H9 (cell line): Measurements from ENCODE around the gene DIP2C. TPM values are rescaled to one million over a fixed set of nuclear protein-coding genes. Genes with fewer than 3 reads are reported as not detected.

Experiments used
- DNase-seq: peaks from one replicate; pipeline ENCODE4 v3.0.0-alpha.2; 2017
- H2AFZ ChIP-seq: one replicate; pipeline ENCODE4 v1.6.1; 2013; ENCODE audit warnings: mild to moderate bottlenecking, low read length, control low read depth, moderate library complexity
- H2AK5ac ChIP-seq: 2 replicates; pipeline ENCODE4 v1.6.1; 2013; ENCODE audit warnings: low read length, control low read depth, mixed read lengths; ENCODE audit not compliant: insufficient read length
- H2BK120ac ChIP-seq: one replicate; pipeline ENCODE4 v1.6.1; 2013; ENCODE audit warnings: low read depth, mild to moderate bottlenecking, low read length, control low read depth, inconsistent platforms; ENCODE audit not compliant: poor library complexity, severe bottlenecking
- H2BK12ac ChIP-seq: 2 replicates; pipeline ENCODE4 v1.6.1; 2013; ENCODE audit warnings: low read length, control low read depth, mixed read lengths, low read depth; ENCODE audit not compliant: insufficient read length
- H2BK15ac ChIP-seq: 2 replicates; pipeline ENCODE4 v1.6.1; 2013; ENCODE audit warnings: low read depth, low read length, control low read depth
- H2BK20ac ChIP-seq: one replicate; pipeline ENCODE4 v1.6.1; 2013; ENCODE audit warnings: low read depth, mild to moderate bottlenecking, low read length, control low read depth, inconsistent platforms; ENCODE audit not compliant: poor library complexity, severe bottlenecking
- H2BK5ac ChIP-seq: 2 replicates; pipeline ENCODE4 v1.6.1; 2013; ENCODE audit warnings: low read length, control low read depth, mixed read lengths; ENCODE audit not compliant: insufficient read length
- H3K14ac ChIP-seq: 2 replicates; pipeline ENCODE4 v1.6.1; 2013; ENCODE audit warnings: low read length, control low read depth; ENCODE audit not compliant: insufficient read depth
- H3K18ac ChIP-seq: 2 replicates; pipeline ENCODE4 v1.6.1; 2013; ENCODE audit warnings: low read depth, mild to moderate bottlenecking, mixed read lengths, low read length, control low read depth; ENCODE audit not compliant: insufficient read length
- H3K23ac ChIP-seq: 2 replicates; pipeline ENCODE4 v1.6.1; 2013; ENCODE audit warnings: low read length, control low read depth, mixed read lengths, low read depth; ENCODE audit not compliant: insufficient read length
- H3K23me2 ChIP-seq: 2 replicates; pipeline ENCODE4 v1.6.1; 2013; ENCODE audit warnings: low read depth, mild to moderate bottlenecking, mixed read lengths, low read length, control low read depth; ENCODE audit not compliant: insufficient read length, poor library complexity, severe bottlenecking
- H3K27ac ChIP-seq: 2 replicates; pipeline ENCODE4 v1.5.1; 2013; ENCODE audit warnings: low read length, control low read depth, mixed read lengths, low read depth; ENCODE audit not compliant: insufficient read length
- H3K27me3 ChIP-seq: 2 replicates; pipeline ENCODE4 v1.6.1; 2013; ENCODE audit warnings: low read length, control low read depth, inconsistent platforms; ENCODE audit not compliant: insufficient read depth
- H3K4ac ChIP-seq: 2 replicates; pipeline ENCODE4 v1.6.1; 2013; ENCODE audit warnings: low read depth, mild to moderate bottlenecking, control low read depth, inconsistent platforms, low read length, moderate library complexity
- H3K4me1 ChIP-seq: 2 replicates; pipeline ENCODE4 v1.6.1; 2013; ENCODE audit warnings: low read length, control low read depth, inconsistent platforms; ENCODE audit not compliant: insufficient read depth
- H3K4me2 ChIP-seq: 2 replicates; pipeline ENCODE4 v1.6.1; 2013; ENCODE audit warnings: low read length, control low read depth, mixed read lengths; ENCODE audit not compliant: insufficient read length, insufficient read depth
- H3K56ac ChIP-seq: 2 replicates; pipeline ENCODE4 v1.6.1; 2013; ENCODE audit warnings: low read depth, mild to moderate bottlenecking, mixed read lengths, low read length, control low read depth; ENCODE audit not compliant: insufficient read length
- H3K79me1 ChIP-seq: 2 replicates; pipeline ENCODE4 v1.6.1; 2013; ENCODE audit warnings: low read depth, mild to moderate bottlenecking, moderate library complexity, low read length, control low read depth, inconsistent platforms; ENCODE audit not compliant: insufficient read depth, poor library complexity, severe bottlenecking
- H3K79me2 ChIP-seq: 2 replicates; pipeline ENCODE4 v1.6.1; 2013; ENCODE audit warnings: low read length, control low read depth, inconsistent platforms; ENCODE audit not compliant: insufficient read depth
- H3K9ac ChIP-seq: 2 replicates; pipeline ENCODE4 v1.6.1; 2013; ENCODE audit warnings: low read length, control low read depth, mixed read lengths; ENCODE audit not compliant: insufficient read length; ENCODE audit errors: extremely low read depth
- H3K9me3 ChIP-seq: one replicate; pipeline ENCODE4 v1.6.1; 2013; ENCODE audit warnings: low read depth, low read length, inconsistent platforms; ENCODE audit not compliant: control insufficient read depth
- H3T11ph ChIP-seq: one replicate; pipeline ENCODE4 v1.6.1; 2013; ENCODE audit warnings: mild to moderate bottlenecking, low read length, control low read depth, inconsistent platforms
- H4K20me1 ChIP-seq: one replicate; pipeline ENCODE4 v1.6.1; 2013; ENCODE audit not compliant: control insufficient read depth, insufficient read length, insufficient read depth
- H4K5ac ChIP-seq: 2 replicates; pipeline ENCODE4 v1.6.1; 2013; ENCODE audit warnings: low read depth, mild to moderate bottlenecking, mixed read lengths, low read length, control low read depth; ENCODE audit not compliant: insufficient read length
- H4K8ac ChIP-seq: replicated peaks from 2 replicates; pipeline ENCODE4 v1.6.1; 2013; ENCODE audit warnings: low read length, control low read depth, mixed read lengths, low read depth; ENCODE audit not compliant: insufficient read length
- H4K91ac ChIP-seq: 2 replicates; pipeline ENCODE4 v1.6.1; 2013; ENCODE audit warnings: low read depth, mild to moderate bottlenecking, moderate library complexity, mixed read lengths, low read length, control low read depth; ENCODE audit not compliant: insufficient read length
- H3K27ac Mint-ChIP-seq, 3 experiments: 2 replicates in 2 of 3; 3 replicates in 1 of 3; pipeline ENCODE4 v1.8.0; 2020 to 2021; ENCODE audit warnings: mixed read lengths in 3 of 3, mild to moderate bottlenecking in 1 of 3, moderate library complexity in 1 of 3
- H3K27me3 Mint-ChIP-seq: 2 replicates; pipeline ENCODE4 v1.8.0; 2021; ENCODE audit warnings: low read depth, mild to moderate bottlenecking, moderate library complexity, mixed read lengths
- H3K36me3 Mint-ChIP-seq, 3 experiments: 2 replicates in 2 of 3; 3 replicates in 1 of 3; pipeline ENCODE4 v1.8.0; 2020 to 2021; ENCODE audit warnings: low read depth in 3 of 3, mixed read lengths in 3 of 3; ENCODE audit not compliant: insufficient read depth in 1 of 3
- H3K4me1 Mint-ChIP-seq, 2 experiments: 2 replicates each; pipeline ENCODE4 v1.8.0; 2020; ENCODE audit warnings: mixed read lengths in 2 of 2
- H3K4me3 Mint-ChIP-seq, 2 experiments: 2 replicates in 1 of 2; 3 replicates in 1 of 2; pipeline ENCODE4 v1.8.0; 2020 to 2021; ENCODE audit warnings: mild to moderate bottlenecking in 2 of 2, mixed read lengths in 2 of 2, moderate library complexity in 1 of 2
- H3K9me3 Mint-ChIP-seq, 2 experiments: 2 replicates in 1 of 2; 3 replicates in 1 of 2; pipeline ENCODE4 v1.8.0; 2020; ENCODE audit warnings: mild to moderate bottlenecking in 2 of 2, mixed read lengths in 2 of 2, moderate library complexity in 1 of 2
- total RNA-seq: library from RNA; stranded (reverse); gene quantifications from 2 replicates; pipeline ENCODE4 v1.2.1, GENCODE V29; 2021
- TF ChIP-seq, protein P1 (sequence below): fragments of 200-600 bp; sonication (generic); conservative IDR thresholded peaks from 3 replicates; pipeline ENCODE4 v1.8.0; 2021; ENCODE audit warnings: antibody characterized with exemption, mild to moderate bottlenecking

Gene DIP2C
- total RNA-seq, 1 experiment from 2014 or later = 7.9 TPM

DNA sequence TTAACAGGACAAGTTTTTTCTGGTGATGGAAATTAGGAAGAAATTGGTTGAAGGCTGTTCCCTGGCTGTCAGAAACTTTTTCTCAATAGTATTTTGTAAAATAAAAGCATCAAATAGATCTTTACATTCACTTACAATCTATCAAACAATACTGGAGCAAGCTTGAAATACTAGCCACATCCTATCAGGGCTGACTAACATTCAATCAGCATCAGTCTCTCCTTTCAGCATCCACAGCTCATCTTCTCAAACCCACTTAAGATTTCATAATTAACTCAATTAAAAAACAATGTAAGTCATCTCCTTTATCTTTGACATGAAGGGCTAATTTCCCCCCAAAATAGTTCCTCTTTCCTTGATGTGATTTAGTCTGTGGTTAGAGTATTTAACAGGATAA is 80.2 kb downstream of the DIP2C start:
- H3K79me1 ChIP-seq = no peaks in the 10 kb centered on the region
- H3K9me3 ChIP-seq = no peaks in the 10 kb centered on the region
- H4K91ac ChIP-seq = no peak overlapping the region
- H3K4ac ChIP-seq = no peak overlapping the region
- no peaks in the 10 kb centered on the region for H3K79me2 ChIP-seq
- TF ChIP-seq, protein P1, sequence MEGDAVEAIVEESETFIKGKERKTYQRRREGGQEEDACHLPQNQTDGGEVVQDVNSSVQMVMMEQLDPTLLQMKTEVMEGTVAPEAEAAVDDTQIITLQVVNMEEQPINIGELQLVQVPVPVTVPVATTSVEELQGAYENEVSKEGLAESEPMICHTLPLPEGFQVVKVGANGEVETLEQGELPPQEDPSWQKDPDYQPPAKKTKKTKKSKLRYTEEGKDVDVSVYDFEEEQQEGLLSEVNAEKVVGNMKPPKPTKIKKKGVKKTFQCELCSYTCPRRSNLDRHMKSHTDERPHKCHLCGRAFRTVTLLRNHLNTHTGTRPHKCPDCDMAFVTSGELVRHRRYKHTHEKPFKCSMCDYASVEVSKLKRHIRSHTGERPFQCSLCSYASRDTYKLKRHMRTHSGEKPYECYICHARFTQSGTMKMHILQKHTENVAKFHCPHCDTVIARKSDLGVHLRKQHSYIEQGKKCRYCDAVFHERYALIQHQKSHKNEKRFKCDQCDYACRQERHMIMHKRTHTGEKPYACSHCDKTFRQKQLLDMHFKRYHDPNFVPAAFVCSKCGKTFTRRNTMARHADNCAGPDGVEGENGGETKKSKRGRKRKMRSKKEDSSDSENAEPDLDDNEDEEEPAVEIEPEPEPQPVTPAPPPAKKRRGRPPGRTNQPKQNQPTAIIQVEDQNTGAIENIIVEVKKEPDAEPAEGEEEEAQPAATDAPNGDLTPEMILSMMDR = no peak
- no peak overlapping the region for H2BK120ac ChIP-seq
- no peak overlapping the region for H2BK20ac ChIP-seq
- no peak overlapping the region for H3T11ph ChIP-seq
- H3K9me3 Mint-ChIP-seq = no peaks in the 10 kb centered on the region
- H2BK5ac ChIP-seq = no peak overlapping the region
- no peak overlapping the region for H2AK5ac ChIP-seq
- H2BK15ac ChIP-seq = no peak overlapping the region
- no peaks in the 10 kb centered on the region for H3K23me2 ChIP-seq
- peaks cover 9% of the 10 kb centered on the region; the same call in 1 of the 2 replicates for H3K4me1 ChIP-seq
- H3K14ac ChIP-seq = no peak overlapping the region
- no peaks in the 10 kb centered on the region for H3K27me3 ChIP-seq
- H3K23ac ChIP-seq = no peak overlapping the region
- H4K5ac ChIP-seq = no peak overlapping the region
- no peak overlapping the region for H3K27ac ChIP-seq
- peaks cover 39 to 53% of the 10 kb centered on the region in 2 experiments for H3K4me1 Mint-ChIP-seq
- no peak for DNase-seq
- H2AFZ ChIP-seq = no peak overlapping the region
- H3K27me3 Mint-ChIP-seq = no peaks in the 10 kb centered on the region
- peaks cover 2% of the 10 kb centered on the region for H4K20me1 ChIP-seq
- no peak overlapping the region for H4K8ac ChIP-seq
- H3K4me3 Mint-ChIP-seq = no peak overlapping the region
- no peak overlapping the region for H3K9ac ChIP-seq
- H3K4me2 ChIP-seq = no peak overlapping the region
- peak overlapping the region in 1 of 3 experiments; percentile 89; a peak in 2 of 7 replicates for H3K27ac Mint-ChIP-seq
- H3K56ac ChIP-seq = no peak overlapping the region
- H2BK12ac ChIP-seq = no peak overlapping the region
- H3K36me3 Mint-ChIP-seq = no peaks in the 10 kb centered on the region; a peak in 1 of 7 replicates
- no peak overlapping the region for H3K18ac ChIP-seq
